Left forelimb (tissue), 1 donor: ENCODE results near the gene DYNLRB1.

ENCODE experiments used
- DNase-seq: peaks from one replicate; pipeline ENCODE4 v3.0.0-alpha.2; 2018; ENCODE audit warnings: low spot score

Gene DYNLRB1

DNA sequence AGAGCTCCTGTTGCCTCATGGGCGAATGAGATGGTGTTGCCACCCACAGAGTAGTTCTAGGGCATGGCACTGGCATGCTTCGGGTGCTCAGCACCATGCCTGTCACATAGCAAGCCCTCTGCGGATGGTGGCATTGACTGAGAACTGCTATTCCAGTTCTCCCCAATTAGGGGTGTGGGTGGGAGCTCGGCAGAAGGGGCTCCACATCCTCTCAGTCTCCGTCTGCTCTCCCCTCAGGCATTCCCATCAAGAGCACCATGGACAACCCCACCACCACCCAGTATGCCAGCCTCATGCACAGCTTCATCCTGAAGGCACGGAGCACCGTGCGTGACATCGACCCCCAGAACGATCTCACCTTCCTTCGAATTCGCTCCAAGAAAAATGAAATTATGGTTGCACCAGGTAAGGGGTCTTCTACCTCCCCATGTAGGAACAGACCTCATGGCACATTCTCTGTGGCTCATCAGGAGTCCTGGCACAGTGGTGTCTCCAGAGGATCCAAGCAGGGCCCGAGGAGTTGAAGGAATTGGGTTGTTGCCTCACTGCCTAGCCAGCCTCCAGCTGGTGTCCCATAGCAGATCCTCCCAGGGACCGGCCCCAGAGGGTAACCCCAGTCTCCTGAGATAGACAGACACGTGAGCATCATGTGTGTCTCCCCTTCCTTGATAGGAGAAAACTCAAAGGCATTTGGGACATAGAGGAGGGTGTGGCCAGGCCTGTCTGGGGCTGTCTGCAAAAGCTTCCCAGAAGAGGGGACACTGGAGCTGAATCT, 18.4 kb downstream of the DYNLRB1 start:
- DNase-seq: no peak

DNA sequence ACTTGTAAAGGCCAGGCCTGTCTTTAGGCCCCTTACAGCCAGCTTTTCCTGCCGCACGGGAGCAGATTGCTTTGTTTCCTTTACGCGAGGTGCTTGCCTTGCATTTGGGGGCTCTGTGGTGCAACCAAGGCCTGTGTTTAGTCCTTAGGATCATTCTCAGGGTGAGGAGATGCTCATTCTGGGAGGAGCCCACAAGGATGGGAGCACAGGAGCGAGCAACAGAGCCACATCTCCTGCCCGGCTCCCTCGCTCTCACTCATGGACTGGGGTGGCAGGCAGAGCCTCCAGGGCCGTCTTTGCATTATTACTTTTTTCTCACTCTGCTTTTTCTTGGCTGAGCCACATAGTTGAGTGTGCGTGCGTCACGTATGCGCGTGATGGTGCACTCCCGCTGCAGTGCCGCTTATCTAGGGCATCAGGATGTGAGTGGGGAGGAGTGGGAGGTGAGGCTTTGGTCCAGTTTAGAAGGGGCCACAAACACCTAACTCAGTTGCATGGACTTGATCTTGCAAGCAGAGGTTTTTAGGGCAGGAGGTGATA, 19.1 kb downstream of the DYNLRB1 start:
- no peak for DNase-seq

DNA sequence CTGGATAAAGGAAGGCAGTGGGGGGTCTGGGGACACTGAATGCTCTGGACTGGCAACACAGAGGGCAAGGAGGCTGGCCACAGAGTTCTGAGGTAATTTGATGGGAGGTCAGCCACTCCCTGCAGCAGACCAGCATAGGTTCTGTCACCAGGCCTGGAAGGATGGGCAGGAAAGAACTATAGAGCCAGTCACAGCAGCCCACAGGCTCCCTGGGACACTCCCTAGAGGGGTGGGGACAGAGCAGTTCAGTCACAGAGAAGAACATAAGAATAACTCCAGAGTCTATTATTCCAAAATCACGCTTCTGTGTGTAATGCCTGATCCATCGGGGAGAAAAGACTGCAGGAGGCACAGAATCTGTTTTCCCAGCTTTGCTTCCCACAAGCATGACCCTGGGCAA, 19.6 kb downstream of the DYNLRB1 start:
- DNase-seq: no peak

DNA sequence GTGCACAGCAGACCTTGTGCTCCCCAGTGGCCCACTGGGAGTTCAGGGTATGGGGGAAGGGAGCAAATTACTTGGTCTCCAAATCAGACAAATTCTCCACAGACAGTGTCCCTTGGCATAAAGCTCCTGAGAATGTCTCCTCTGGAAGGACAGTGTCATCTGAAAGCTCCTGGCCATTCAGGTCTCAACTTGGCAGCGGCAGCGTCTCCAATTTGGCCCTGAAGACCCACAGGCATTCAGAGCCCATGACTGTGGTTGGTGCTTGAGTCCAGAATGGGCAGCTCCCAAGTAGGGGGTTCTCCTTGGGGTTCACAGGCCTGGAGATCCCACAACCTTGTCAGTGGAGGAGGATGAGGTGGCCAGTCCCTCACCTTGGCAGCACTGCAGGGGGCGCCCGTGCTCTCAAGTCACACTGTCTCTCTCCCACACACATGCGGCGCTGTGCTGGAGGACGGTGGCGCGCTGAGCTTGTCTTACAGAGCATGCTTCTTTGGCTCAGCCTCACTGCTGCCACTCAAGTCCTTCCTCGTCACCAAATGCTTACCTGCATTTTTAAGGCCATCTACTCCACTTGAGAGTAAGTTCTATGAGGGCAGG, 20.7 kb downstream of the DYNLRB1 start:
- DNase-seq: no peak

DNA sequence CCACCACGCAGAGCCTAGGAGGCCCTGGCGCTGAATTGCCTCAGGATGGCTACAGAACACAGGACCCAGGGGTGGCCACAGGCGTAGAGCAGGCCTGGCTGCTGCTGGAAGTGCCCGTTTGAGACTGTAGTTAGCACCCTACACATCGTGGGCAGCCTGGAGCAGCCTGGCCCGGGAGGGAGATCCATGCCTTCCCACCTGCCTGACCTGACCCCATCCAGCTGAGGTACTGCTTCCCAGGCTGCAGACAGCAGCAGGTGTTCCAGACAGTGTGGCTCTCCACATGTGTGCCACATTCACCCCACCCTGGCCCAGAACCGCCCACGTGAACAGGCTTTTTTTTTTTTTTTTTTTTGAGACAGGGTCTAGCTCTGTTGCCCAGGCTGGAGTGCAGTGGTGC, 21.4 kb downstream of the DYNLRB1 start:
- DNase-seq: no peak

DNA sequence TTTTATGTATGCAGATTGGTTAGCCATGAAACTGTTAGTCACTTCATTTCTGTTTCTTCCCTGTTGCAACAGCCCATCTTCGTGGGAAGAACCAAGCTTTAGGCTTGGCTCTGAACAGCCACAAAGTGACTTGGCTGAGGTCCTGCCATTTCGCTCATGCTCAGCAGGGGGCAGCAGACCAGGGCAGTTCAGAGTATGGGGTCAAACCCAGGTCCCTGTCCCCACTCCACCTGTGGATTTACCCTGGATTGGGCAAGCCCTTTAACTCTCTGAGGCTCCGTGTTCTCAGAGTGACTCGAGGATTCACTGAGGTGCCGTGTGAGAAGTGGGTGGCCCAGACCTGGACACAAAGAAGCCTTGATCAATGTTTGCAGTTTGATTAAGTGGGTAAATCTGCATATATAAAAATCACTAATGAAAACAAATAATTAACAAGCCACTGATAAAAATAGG, 22.5 kb downstream of the DYNLRB1 start:
- DNase-seq: no peak

DNA sequence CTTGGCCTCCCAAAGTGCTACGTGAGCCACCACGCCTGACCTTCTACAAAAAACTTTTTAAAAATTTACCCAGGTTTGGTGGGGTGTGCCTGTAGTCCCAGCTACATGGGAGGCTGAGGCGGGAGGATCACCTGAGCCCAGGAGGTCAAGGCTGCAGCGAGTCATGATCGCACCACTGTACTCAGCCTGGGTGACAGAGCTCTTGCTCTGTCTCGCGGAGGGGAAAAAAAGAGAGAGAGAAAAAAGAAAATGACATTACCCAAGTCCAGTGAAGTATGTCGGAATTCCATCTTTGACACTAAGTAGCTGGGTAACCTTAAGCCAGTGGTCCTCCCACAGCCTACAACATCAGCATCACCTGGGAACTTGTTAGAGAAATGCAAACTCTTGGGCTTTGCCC, 23.5 kb downstream of the DYNLRB1 start:
- DNase-seq: no peak

DNA sequence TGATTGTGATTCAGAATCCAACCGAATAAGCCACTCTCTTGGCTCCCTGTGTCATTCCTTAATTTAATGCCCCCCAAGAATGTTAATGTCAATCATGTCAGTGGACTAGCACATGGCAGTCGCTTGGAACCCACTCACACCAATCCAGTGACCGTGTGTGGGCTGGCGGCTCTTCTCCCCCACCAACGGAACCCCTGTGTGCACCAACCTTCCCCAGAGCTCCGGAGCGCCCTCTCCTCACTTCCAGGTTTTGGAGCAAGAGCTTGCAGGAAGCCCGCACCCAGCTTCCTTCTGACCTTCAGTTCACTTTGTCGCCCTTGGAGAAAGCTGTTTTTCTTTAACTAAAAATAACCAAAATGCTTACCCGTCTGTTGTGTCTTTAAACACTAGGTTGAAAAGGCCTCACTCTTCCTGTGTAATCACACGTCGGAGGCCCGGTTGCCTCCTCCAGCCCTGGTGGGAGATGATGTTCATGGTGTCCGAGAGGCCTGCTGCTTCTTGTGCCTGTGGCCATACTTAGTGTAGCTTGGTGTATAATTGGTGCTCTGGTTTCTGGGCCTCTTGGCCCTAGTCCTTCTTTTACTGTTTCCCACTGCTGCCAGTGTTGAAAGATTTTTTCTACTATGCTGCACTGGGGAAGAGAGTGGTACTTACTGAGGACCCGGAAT, 24.5 kb downstream of the DYNLRB1 start:
- no peak for DNase-seq

DNA sequence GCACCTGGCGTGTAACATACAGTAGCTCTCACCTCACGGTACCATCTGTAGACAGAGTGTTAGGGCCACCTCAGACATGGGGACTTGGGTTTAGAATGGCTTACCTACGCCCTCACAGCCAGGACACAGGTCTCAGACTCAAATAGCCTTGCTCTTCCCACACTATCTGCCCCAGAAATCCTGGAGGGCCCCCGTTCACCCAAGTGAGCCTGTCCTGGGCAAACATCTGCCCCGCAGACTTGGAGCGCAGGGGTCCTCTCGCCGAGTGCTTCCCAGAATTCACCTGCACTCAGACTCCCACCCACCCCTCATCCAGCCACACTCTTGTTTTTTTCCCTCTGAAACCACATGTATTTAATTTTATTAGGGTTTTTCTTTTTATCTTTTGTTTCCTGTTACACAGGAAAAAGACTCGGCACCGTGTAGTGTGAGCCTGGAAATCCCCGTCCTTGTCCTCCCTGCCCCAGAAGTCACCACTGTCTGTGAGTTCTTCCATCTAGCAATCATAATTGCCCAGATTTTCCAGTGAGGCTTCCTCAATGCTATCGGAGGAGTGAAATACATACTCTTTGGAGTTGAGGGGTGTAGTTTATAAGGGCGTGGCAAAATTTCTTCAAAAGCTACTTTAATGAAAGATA, 25.2 kb downstream of the DYNLRB1 start:
- DNase-seq: no peak

DNA sequence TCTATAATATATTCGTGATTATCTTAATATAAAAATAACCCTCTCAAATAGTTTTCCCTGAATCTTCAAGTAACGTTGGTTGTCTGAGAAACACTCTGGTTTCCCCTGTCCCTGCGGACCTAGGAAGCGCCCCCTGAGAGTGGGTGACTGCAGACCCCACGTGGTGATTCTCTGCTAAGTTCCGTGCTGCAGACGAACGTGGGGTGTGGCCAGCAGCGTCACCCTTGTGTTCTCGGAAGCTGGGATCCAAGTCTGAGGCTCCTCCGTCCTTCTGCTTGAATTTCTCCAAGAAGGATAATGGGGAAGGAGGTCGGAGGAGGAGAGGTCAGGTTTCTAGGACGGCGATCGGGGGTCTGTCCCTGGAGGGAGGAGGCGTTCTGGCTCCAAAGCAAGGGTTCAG, 25.7 kb downstream of the DYNLRB1 start:
- DNase-seq: no peak

DNA sequence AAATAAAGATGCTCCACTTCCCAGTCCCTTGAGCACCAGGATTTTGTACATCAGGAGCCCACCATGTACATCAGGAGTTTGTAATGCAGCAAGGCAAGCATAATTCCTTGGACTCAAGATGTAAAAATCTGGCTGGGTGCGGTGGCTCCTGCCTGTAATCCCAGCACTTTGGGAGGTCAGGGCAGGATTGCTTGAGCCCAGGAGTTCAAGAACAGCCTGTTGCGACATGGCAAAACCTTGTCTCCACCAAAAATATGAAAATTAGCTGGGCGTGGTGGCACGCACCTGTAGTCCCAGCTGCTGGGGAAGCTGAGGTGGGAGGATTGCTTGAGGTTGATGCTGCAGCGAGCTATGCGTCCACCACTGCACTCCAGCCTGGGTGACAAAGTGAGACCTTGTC, 26.2 kb downstream of the DYNLRB1 start:
- DNase-seq: no peak

DNA sequence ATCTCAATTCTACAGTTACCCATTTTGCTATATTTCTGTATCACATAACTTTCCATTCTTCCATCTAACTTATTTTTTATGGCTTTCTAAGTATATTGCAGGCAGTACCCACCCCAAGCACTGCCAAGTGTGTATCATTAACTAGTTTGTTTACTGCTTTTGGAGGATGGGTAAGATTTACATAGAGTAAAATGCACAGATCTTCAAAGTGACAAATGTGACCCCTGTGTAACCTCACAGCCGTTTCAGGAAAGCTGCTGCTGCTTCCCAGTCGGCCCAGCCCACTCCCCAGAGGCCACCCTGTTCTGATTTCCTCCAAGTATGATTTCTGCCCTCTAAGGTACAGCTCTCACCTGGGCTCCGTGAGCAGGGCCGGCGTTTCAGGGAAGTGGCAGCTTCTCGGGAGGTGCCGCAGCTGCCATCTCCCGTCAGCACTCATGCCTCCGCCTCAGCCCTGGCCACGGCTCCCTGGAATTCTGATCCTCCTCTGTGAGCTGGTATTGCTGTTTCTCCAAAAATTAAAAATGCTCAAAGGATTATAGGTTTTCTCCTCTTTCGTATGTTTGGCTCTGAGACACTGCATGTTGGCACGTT, 27.3 kb downstream of the DYNLRB1 start:
- no peak for DNase-seq

DNA sequence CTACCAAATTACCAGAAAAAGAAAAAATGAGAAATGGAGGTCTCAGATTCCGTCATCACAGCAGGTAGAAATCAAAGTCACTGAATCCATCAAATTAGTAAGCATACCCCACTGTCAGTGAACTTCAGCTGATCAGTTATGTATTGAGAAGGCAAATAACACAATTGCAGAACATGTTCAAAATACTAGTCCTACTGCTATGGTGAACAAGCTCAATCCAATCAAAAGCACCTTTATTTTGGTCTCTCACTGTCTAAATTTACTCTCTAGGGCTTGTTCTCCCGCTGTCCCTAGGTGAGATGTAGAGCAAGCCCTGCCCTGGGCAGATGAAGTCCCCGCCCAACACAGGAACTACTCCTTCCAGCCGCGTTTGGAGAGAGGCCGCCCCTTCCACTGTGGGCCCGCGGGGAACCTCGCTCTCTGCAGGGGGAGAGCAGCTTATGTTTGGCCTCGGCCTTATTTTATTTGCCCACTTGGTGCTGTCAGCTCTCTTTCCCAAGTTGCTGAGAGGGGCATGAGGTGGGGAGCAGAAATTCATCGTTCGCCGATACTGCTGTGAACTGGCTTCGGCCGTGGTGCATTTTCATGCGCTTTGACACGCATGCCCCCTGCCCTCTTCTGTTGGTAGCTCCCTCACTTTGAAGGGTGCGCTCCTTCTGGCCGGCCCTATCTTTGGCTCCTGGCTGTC, 28.0 kb downstream of the DYNLRB1 start:
- no peak for DNase-seq

DNA sequence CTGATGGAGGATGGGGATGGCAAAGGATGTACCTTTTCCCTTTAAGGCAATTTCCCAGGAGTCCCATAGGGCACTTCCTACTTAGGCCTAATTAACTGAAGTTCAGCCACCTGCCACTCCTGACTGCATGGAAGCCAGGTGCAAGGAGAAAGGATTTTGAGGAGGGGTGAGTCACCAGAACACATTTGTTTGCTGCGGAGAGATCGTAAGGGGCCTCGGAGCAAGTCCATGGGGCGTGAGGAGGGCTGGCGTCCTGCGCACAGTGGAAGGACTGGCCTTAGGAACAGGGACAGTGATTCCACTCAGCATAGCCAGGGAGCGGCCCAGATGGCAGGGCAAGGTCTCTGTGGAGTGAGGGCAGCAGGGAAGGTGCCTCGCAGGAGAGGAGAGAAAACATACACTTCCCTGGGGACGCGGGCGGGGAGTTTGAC, 30.5 kb downstream of the DYNLRB1 start:
- DNase-seq: no peak

DNA sequence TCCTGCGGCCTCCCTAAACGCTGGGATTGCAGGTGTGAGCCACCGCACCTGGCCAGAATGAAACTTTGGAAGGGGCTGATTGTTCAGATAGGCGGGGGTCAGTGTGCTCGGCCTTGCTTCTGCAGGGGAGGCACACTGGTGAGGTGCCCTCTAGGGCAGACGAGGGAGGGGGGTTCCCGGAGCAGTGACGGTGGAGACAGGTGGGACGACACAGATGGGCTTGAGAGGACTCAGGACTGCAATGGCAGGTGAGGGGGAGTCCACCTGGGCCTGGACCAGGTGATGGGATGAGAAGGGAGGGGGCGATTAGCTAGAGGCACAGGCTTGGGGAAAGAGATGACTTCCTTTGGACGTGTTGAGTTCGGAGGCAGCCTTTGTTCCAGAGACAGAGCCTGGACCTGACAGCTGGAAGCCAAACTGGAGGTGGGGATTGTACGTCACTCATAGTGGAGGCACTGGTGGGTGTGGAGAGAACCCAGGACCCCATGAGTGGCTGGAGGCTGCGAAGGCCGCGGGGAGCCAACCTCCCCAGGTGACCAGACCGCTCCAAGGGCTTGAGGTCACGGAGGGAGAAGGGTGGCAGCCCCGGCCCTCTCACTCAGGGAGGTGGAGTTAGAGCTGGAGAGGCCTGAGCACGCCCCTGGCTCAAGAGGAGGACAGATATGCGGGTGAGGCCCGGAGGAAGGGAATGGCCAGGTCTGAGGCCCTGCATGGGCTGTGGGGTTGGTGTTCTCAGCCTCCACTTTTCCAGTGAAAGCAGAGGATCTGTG, 31.8 kb downstream of the DYNLRB1 start:
- no peak for DNase-seq

DNA sequence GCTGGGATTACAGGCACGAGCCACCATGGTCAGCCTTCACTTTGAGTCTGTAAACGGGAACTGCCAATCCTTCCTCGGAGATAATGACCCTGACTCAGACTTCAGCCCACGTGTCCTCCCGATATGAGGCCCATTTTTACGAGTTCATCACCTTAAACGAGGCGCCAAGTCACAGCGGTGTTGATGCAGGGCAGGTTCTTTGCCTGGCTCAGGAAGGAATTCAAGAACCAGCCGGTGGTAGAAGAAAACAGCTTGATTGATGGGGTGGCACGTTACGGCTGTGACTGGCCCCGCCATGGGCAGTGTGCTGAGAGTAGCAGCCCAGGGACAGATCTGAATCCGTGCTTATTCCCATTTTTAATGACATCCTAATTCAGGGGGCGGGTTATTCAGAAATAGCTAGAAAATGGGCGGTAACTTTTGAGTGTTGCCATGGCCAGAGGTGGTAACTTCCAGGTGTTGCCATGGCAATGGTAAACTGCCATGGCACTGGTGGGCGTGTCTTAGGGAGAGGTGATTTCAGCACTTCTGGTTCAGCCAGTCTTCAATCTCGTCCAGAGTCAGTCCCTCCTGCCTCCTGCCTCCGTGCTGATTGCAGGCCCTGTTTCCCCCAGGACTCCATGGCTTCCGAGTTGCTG, 33.2 kb downstream of the DYNLRB1 start:
- no peak for DNase-seq

DNA sequence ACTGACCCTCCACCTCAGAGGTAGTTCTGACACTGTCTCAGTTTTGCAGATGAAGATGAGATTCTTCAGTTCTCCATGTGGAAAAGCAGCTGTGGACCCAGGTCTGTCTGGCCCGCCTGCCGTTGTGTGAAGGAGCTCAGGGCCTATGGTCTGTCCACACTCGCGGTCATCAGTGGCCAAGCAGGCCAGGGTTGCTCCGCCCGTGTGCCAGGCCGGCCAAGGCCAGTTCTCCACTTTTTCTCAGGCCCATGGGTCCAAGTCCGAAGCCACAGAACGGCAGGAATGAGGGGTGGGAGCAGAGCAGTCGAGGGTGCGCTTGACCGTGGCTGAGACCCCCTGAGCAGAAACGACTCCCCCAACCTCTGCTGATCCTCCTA, 33.7 kb downstream of the DYNLRB1 start:
- DNase-seq: no peak

DNA sequence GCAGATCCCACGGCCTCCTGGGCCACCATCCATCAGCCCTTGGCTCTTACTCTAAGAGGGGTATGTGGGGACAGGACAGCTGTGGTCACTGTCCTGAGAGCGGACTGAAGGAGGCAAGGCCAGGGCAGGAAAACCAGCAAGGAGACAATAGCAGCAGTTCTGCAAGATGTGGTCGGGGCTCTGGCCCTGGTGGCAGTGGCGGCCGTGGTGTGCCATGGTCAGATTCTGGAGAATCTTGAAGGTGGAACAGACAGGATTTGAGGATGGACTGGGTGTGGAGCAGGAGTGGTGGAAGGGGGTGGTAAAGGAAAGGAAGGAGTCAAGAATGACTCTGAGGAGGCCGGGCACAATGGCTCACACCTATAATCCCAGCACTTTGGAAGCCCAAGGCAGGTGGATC, 36.3 kb downstream of the DYNLRB1 start:
- DNase-seq: no peak

DNA sequence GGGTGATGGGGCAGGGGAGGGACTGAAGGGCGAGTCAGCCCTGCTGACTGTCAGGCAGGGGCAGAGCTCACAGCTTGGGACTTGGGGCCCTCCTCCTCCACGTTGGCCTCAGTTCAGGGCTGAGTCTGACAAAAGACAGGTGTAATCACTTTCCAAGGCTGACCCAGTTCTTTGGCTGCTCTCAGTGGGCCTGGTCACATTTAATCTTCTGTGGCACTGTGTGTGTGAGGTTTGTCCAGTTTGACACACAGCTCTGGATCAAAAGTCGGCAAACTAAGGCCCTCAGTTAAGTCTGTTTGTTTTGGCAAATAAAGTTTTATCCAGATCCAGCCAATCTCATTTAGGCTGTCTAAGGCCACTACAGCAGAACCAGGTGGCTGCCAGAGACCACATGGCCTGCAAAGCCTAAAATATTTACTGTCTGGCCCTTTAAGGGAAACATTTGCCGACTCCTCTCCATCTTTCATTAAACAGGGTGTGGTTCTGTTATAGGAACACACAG, 37.2 kb downstream of the DYNLRB1 start:
- no peak for DNase-seq

DNA sequence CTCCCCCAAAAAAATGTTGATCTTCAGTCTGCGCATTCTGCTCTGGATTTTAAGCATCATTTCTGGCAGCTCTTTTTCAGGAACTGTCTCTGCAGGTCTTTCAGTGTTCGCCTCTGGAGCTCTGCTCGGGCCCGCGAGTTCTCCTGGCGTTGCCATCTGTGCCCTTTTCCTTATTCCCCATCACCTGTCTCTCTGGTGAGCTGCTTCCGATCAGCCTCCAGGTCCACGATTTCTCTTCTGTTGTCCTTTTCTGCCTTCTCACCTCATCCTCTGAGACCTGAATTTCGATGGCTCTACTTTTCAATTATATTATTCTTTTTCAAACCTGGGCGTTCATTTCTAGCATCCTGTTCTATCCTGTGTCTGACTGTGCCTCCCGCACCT, 41.7 kb downstream of the DYNLRB1 start:
- DNase-seq: no peak
